GM21515 (cell line): ENCODE results near the gene ZC4H2.
"Not testable (repeated sequence)": the region's sequence is repeated elsewhere in the genome, so short reads cannot be mapped to it uniquely, and the experiment has no call there.

ENCODE experiments used
- ATAC-seq: cut with Tn5 transposase; IDR thresholded peaks from one replicate; pipeline ENCODE4 v1.9.1; 2021; ENCODE audit not compliant: unreplicated experiment

The ZC4H2 gene, protein sequence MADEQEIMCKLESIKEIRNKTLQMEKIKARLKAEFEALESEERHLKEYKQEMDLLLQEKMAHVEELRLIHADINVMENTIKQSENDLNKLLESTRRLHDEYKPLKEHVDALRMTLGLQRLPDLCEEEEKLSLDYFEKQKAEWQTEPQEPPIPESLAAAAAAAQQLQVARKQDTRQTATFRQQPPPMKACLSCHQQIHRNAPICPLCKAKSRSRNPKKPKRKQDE

DNA sequence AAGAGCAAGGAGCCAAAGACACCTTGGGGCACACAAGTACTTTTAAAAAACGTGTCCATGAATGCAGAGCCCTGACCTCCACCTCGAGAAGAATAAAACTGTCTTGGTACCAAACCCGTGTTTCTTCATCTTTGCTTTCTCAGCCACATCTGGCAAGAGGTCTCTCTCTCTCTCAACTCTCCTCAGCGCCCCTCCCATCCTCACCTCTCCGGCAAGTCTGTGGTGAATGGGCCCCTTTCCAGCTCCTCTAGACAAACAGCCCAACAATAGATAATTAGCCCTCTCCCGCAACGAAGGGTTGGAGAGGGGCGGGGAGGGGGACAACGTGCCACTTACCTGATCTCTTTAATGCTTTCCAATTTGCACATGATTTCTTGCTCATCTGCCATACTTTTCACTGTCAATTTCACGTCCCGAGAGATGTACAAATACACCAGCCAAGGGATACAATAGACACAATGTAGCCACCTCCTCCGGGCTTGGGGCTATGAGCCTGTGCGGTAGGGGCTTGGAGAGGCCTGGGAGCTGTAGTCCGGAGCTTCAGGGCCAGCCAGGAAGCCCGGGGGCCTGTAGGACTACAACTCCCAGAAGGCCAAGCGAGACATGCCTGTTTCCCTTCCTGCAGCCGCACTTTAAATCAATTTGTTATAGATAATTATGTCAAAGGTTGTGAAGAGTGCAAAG is at the start of gene ZC4H2:
Gene ZC4H2, minus strand, starts transcription at position 462 of the 684 bp plus-strand sequence. Its CDS starts 73 bp downstream, at position 389.
- ATAC-seq, result peak; percentile 100

DNA sequence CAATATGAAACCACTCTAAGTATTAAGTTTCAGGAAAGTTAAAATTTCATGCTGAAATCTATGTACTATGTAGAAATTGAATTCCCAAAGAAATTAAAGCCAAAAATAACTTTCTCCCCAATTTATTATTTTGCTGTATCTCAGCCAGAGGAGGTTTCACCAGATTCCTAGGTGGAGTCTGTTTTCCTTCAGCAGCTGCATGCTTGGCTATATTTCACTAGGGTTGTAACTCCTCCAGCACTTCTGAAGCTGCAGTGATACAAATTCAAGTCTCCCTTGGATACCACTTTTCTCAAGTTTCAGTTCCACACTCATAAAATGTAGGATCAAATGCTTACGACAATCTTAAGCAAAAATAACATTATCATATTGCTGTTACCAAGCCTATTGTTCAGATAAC is 41.2 kb upstream of the ZC4H2 start:
- no peak for ATAC-seq

- no peak for ATAC-seq
Measured at GRCh38 chrX:65014230-65014629, 38.0 kb upstream of the ZC4H2 start.

DNA sequence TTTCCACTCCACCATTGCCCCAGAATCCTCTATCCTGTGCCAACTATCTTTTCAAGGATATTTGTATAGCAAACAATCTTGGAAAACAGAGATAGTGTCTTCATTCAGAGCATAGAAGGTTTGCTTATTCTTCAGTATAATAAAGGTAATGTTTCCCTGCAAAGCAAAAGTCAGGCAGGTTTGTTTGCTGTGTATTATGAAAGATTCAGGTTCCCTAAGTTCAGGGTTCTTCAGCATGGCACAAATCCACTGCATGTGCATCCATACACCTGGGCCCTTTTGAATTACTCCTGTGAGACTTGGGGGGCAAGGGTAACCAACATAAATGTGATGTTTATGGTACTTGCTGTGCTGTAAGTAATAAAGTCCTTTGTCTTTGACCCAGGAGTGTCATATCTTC is 33.2 kb upstream of the ZC4H2 start:
- ATAC-seq, result no peak

DNA sequence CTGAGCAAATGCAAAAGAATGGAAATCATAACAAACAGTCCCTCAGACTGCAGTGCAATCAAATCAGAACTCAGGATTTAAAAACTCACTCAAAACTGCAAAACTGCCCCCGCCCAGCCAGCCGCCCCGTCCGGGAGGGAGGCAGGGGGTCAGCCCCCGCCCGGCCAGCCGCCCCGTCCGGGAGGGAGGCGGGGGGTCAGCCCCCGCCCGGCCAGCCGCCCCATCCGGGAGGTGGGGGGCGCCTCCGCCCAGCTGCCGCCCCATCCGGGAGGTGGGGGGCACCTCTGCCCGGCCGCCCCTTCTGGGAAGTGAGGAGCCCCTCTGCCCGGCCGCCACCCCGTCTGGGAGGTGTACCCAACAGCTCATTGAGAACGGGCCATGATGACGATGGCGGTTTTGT is 26.0 kb upstream of the ZC4H2 start:
- ATAC-seq, result not testable (repeated sequence)

GRCh38 chrX:64996805-64997204 is 20.6 kb upstream of the ZC4H2 start:
- no peak for ATAC-seq

DNA sequence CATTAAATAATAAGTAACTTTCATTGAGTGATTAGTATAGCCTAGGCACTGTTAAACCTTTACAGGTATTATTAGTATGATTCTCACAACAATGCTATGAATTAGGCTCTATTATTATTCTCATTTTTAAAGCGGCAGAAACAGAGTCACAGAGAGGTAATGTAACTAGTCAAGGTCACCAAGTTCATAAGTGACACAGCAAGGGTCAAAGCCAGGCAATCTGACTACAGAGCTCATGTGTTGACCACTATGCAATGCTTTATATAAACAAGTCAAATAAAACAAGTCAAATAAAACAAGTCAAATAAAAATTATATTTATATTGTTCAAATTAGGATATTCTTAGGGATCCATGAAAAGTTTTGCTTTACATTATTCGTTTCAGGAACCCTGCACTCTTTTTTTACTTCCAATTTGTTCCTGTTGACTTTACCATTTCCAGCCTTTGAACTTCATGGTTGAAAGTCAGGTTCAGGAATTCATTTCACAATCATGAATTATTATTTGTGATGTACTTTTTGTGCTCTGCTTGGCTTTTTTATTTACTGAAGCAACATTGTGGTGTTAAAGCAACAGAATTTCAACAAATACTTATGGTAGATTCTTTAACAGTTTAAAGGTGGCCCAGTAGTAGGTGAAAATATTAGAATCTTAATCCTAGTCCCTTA is 18.0 kb upstream of the ZC4H2 start:
- ATAC-seq, result no peak

DNA sequence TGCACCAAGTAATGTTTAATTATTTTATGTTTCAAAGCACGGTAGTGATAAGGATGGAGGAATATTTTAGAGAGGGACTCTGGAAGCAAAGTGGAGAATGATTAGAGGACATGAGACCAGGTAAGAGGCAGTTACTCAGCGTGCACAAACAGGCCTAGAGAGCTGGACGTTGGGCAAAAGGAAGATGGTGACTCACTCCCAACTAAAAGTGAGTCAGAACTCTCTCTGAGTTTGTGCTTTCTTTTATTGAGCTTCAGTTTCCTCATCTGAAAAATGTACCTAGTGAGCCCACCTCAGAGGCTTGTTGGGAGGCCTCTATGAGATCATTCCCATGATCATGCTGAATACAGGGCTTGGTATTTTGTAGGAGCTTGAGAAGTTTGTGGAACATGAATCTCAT is 1.6 kb upstream of the ZC4H2 start:
- ATAC-seq, result no peak

DNA sequence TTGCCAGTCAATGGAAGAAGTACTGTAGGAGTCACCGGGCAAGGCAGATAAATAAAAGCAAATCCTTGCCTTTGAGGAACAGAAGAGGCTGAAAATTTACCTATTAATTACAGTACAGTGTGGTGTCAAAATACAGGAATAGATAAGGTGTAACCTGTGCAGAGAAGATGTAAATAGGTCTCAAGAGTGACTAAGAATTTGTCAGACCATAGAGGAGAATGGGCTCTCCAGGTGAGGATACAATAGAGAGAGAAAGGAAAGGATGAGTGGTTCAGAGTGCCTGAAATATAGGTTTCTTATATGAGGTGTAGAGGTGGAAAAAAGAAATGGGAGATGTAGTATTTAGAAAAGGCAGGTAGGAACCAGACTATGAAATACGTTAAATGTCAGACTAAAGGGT is 801 bp upstream of the ZC4H2 start:
- no peak for ATAC-seq

DNA sequence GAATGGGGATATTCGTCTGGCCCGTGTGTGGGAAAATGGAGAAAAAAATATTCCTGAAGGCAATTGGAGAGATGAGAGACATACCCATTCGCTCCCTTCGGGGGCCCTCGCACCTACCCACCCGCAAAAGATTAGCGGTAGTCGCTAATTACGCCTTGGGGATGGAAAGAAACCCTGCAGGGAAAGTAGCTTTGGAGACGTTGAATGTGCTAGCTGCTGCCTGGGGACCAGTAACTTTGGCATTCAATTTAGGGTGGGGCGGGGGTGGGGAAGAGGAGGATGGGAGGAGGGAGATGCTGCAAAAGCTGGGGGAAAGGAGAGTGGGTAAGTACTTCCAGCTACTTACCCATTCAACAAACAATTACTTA is 407 bp upstream of the ZC4H2 start:
- peak; percentile 31 for ATAC-seq

DNA sequence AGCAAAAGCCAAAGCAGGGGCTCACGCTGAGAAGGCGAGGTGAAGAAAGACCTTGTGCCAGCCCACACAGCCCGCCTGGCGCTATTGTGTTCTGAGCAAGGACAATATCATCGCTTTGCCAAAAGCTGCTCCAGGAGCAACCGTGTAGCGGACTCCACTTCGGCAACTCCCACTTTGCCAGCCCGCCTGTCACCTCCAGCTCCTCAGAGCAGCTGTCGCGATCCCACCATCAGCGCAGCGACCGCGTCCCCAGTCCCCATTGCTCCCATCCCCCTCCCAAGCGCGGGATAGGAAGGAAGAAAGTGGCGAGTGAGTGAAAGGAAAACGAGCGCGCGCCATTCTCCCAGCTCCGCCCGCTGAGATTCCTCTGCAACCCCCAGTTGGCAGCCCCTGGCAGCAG is 759 bp downstream of the ZC4H2 start:
- no peak for ATAC-seq

- ATAC-seq, result no peak
Measured at GRCh38 chrX:64925480-64925879, 50.8 kb downstream of the ZC4H2 start.

DNA sequence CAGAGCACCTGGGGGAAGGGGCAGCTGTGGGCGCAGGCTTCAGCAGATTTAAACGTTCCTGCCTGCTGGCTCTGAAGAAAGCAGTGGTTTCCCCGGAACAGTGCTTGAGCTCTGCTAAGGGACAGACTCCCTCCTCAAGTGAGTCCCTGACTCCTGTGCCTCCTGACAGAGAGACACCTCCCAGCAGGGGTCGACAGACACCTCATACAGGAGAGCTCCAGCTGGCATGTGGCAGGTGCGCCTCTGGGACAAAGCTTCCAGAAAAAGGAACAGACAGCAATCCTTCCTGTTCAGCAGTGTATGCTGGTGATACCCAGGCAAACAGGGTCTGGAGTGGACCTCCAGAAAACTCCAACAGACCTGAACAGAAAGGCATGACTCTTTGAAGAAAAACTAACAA is 68.1 kb downstream of the ZC4H2 start:
- no peak for ATAC-seq

GRCh38 chrX:64894454-64895038 is 81.7 kb downstream of the ZC4H2 start:
- peak; percentile 63 for ATAC-seq

DNA sequence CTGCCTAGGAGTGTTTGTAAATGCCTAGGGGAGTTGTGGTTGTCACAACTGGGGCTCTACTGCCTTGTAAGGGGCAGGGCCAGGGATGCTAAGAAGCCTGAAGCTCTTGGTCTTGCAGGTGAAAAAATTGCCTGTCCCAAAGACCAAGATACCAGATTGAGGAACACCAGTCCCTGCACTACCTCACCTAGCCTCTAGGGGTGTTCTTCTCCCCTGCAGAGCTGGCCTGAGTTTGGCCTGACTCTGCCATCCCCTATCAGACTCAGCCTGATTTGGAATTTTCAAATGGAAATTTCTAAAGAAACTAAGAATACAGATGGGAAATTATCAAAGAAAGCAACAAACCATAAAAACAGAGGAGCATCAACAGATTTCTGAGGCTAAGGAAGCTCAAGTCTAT is 90.4 kb downstream of the ZC4H2 start:
- no peak for ATAC-seq

DNA sequence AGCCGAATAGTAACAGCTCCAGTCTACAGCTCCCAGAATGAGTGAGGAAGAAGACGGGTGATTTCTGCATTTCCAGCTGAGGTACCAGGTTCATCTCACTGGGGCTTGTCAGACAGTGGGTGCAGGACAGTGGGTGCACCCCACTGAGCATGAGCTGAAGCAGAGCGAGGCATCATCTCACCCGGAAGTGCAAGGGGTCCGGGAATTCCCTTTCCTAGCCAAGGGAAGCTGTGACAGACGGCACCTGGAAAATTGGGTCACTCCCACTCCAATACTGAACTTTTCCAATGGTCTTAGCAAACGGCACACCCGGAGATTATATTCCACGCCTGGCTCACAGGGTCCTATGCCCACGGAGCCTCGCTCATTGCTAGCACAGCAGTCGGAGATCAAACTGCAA is 97.5 kb downstream of the ZC4H2 start:
- ATAC-seq, result not testable (repeated sequence)

- ATAC-seq, result no peak
Measured at GRCh38 chrX:64867217-64867616, 109.0 kb downstream of the ZC4H2 start.
